A549 (cell line): Measurements from ENCODE around the gene CIRBP. TPM values are rescaled to one million over a fixed set of nuclear protein-coding genes. Genes with fewer than 3 reads are reported as not detected.

Source experiments
- ATAC-seq, 2 experiments: fragments of 200-7000 bp in 1 of 2; fragments of >200 bp in 1 of 2; cut with Nextera tagmentation in 1 of 2; cut with Tn5 transposase in 1 of 2; 3 replicates each; pipeline versions ENCODE4 v1.8.0 to v1.9.1; 2018 to 2020; ENCODE audit warnings: mild to moderate bottlenecking in 1 of 2, moderate library complexity in 1 of 2
- CTCF ChIA-PET: fragments of 300-600 bp; sonication (Branson Sonifier 250); formaldehyde crosslinking; extraction: SDS; loops from one replicate; lab custom pipeline; 2021; ENCODE audit warnings: antibody characterized with exemption, inconsistent platforms; lab: Yijun Ruan, JAX
- POLR2A ChIA-PET: fragments of 350-600 bp; formaldehyde crosslinking; extraction: SDS; loops from one replicate; lab custom pipeline; 2021; ENCODE audit warnings: antibody characterized with exemption, inconsistent platforms; lab: Yijun Ruan, JAX
- DNase-seq, 2 experiments: peaks; one replicate each; pipeline versions ENCODE4 v3.0.0 to v3.0.0-alpha.2; 2011 to 2016; ENCODE audit warnings: low read depth in 1 of 2, low spot score in 1 of 2
- FAIRE-seq: peaks from 2 replicates; lab custom pipeline; 2011; peaks lifted over from hg19 to GRCh38; lab: Jason Lieb, UNC
- H3K27ac ChIP-seq, 2 experiments: fragments of >200 bp; sonication (Bioruptor Twin); formaldehyde crosslinking; 3 replicates each; pipeline ENCODE4 v1.5.1; 2016 to 2017
- H3K4me1 ChIP-seq: fragments of >200 bp; sonication (Bioruptor Twin); formaldehyde crosslinking; 3 replicates; pipeline ENCODE4 v1.6.1; 2016
- H3K4me2 ChIP-seq: fragments of >200 bp; sonication (Bioruptor Twin); formaldehyde crosslinking; 3 replicates; pipeline ENCODE4 v1.6.1; 2016
- H3K4me3 ChIP-seq: fragments of >200 bp; sonication (Bioruptor Twin); formaldehyde crosslinking; 3 replicates; pipeline ENCODE4 v1.5.1; 2016
- H3K9me3 ChIP-seq: fragments of >200 bp; sonication (Bioruptor Twin); formaldehyde crosslinking; 3 replicates; pipeline ENCODE4 v1.6.1; 2016
- ATOH8 ChIP-seq: fragments of 250-450 bp; sonication (Bioruptor Pico); IDR thresholded peaks from 2 replicates; pipeline ENCODE4 v1.5.0; 2020; ENCODE audit warnings: low read depth, mild to moderate bottlenecking, moderate library complexity
- CHD4 ChIP-seq: fragments of 200-600 bp; sonication (generic); IDR thresholded peaks from 2 replicates; pipeline ENCODE4 v1.6.1; 2016; ENCODE audit warnings: antibody characterized with exemption, mild to moderate bottlenecking, borderline replicate concordance
- CTCF ChIP-seq: fragments of >200 bp; sonication (Bioruptor Twin); formaldehyde crosslinking; IDR thresholded peaks from 3 replicates; pipeline ENCODE4 v1.5.1; 2016
- EHF ChIP-seq: fragments of 250-450 bp; sonication (Bioruptor Pico); IDR thresholded peaks from 2 replicates; pipeline ENCODE4 v1.5.0; 2020; ENCODE audit warnings: mild to moderate bottlenecking
- EP300 ChIP-seq, 2 experiments: fragments of >200 bp; sonication (Bioruptor Twin); formaldehyde crosslinking; IDR thresholded peaks; 2 replicates in 1 of 2; 3 replicates in 1 of 2; pipeline ENCODE4 v1.6.1; 2016 to 2017
- ESRRA ChIP-seq: fragments of 150-350 bp; IDR thresholded peaks from 2 replicates; pipeline ENCODE4 v1.6.1; 2014; ENCODE audit warnings: mild to moderate bottlenecking, low read length, borderline replicate concordance
- FOSB ChIP-seq: fragments of 250-450 bp; sonication (Bioruptor Pico); IDR thresholded peaks from 2 replicates; pipeline ENCODE4 v1.5.0; 2020; ENCODE audit warnings: mild to moderate bottlenecking, moderate library complexity
- FOSL2 ChIP-seq, 2 experiments: fragments of 450-650 bp in 1 of 2; fragments of >200 bp in 1 of 2; sonication (Bioruptor Twin) in 1 of 2; formaldehyde crosslinking; IDR thresholded peaks; 2 replicates each; pipeline versions ENCODE4 v1.5.0 to v1.6.1; 2016 to 2020; ENCODE audit warnings: mild to moderate bottlenecking in 1 of 2, moderate library complexity in 1 of 2
- FOXS1 ChIP-seq: fragments of 250-450 bp; sonication (Bioruptor Pico); IDR thresholded peaks from 2 replicates; pipeline ENCODE4 v1.5.0; 2020; ENCODE audit warnings: mild to moderate bottlenecking, moderate library complexity
- GATA3 ChIP-seq: IDR thresholded peaks from 2 replicates; pipeline ENCODE4 v1.6.1; 2012; ENCODE audit warnings: borderline replicate concordance
- HOXA7 ChIP-seq: fragments of 250-450 bp; sonication (Bioruptor Pico); IDR thresholded peaks from 2 replicates; pipeline ENCODE4 v1.5.0; 2020; ENCODE audit warnings: mild to moderate bottlenecking, moderate library complexity
- HOXB13 ChIP-seq: fragments of 250-450 bp; sonication (Bioruptor Pico); IDR thresholded peaks from 2 replicates; pipeline ENCODE4 v1.5.0; 2020; ENCODE audit warnings: low read depth, mild to moderate bottlenecking, moderate library complexity
- HOXB5 ChIP-seq: fragments of 250-450 bp; sonication (Bioruptor Pico); IDR thresholded peaks from 2 replicates; pipeline ENCODE4 v1.5.0; 2020; ENCODE audit warnings: mild to moderate bottlenecking, moderate library complexity
- JUN ChIP-seq, 2 experiments: fragments of >200 bp; sonication (Bioruptor Twin); formaldehyde crosslinking; IDR thresholded peaks; 2 replicates in 1 of 2; 3 replicates in 1 of 2; pipeline ENCODE4 v1.6.1; 2016 to 2017
- PBX3 ChIP-seq: IDR thresholded peaks from 2 replicates; pipeline ENCODE4 v1.6.1; 2012
- POLR2AphosphoS2 ChIP-seq: conservative IDR thresholded peaks from 2 replicates; pipeline ENCODE4 v1.6.1; 2012; ENCODE audit warnings: low read length, improper control_type of control experiment, inconsistent platforms
- RARB ChIP-seq: fragments of 250-450 bp; sonication (Bioruptor Pico); IDR thresholded peaks from 2 replicates; pipeline ENCODE4 v1.8.0; 2021; ENCODE audit warnings: mild to moderate bottlenecking, moderate library complexity
- TFCP2L1 ChIP-seq: fragments of 250-450 bp; sonication (Bioruptor Pico); IDR thresholded peaks from 2 replicates; pipeline ENCODE4 v1.5.0; 2021; ENCODE audit warnings: mild to moderate bottlenecking
- TP53 ChIP-seq: fragments of 250-450 bp; sonication (Bioruptor Pico); IDR thresholded peaks from 2 replicates; pipeline ENCODE4 v1.5.0; 2021; ENCODE audit warnings: mild to moderate bottlenecking, moderate library complexity
- USF2 ChIP-seq: fragments of 450-650 bp; IDR thresholded peaks from 2 replicates; pipeline ENCODE4 v1.6.1; 2014; ENCODE audit warnings: antibody characterized with exemption
- ZFP36 ChIP-seq: fragments of 450-650 bp; IDR thresholded peaks from 2 replicates; pipeline ENCODE4 v1.6.1; 2014; ENCODE audit warnings: borderline replicate concordance; ENCODE audit not compliant: partially characterized antibody
- ZSCAN20 ChIP-seq: fragments of 250-450 bp; sonication (Bioruptor Pico); IDR thresholded peaks from 2 replicates; pipeline ENCODE4 v1.8.0; 2022; ENCODE audit warnings: mild to moderate bottlenecking, moderate library complexity
- WGBS: methylation state at CpG from one replicate; pipeline ENCODE4 v1.1.6; 2017; ENCODE audit errors: missing lambda C conversion rate; 5-methylcytosine and 5-hydroxymethylcytosine counted together
- polyA plus RNA-seq, 4 experiments: library from polyadenylated mRNA; depleted of rRNA in 3 of 4; stranded (reverse); fragments of >200 nt; fragmentation: RNase III in 1 of 4; extraction: RNeasy Plus Mini Kit Qiagen cat#74134 plus additional on column Dnase treatment in 1 of 4; gene quantifications; 2 replicates in 3 of 4; 3 replicates in 1 of 4; pipeline ENCODE4 v1.2.3, GENCODE V29; 2011 to 2017

Gene CIRBP
- polyA plus RNA-seq, 2 of the 4 experiments (the other 2 are of a cell fraction) = 151 to 178 TPM

GRCh38 chr19:1259206-1259875 lies 9.8 kb upstream of the CIRBP start:
- TF ChIP-seq JUN (IDR thresholded peaks at IDR 0.05) (peak; percentile 83 to 89), HOXA7 (CRISPR knock-in tag) (peak; percentile 98), EHF (CRISPR knock-in tag) (peak; percentile 90), HOXB13 (CRISPR knock-in tag) (peak; percentile 46; the same call in 1 of the 2 replicates), TP53 (CRISPR knock-in tag) (peak; percentile 96), EP300 (IDR thresholded peaks at IDR 0.05) (0 out of 5 replicates have a peak, but pooled peaks of 1 of the 2 experiments have one; percentile 31), ZSCAN20 (CRISPR knock-in tag) (0 out of 2 replicates have a peak, but pooled peaks have one; percentile 4), FOXS1 (0 out of 2 replicates have a peak, but pooled peaks have one; percentile 25), HOXB5 (CRISPR knock-in tag) (peak; percentile 68), FOSL2 (IDR thresholded peaks at IDR 0.05) (no peak), FOSL2 (CRISPR knock-in tag; IDR thresholded peaks at IDR 0.05) (0 out of 2 replicates have a peak, but pooled peaks have one; percentile 31), RARB (CRISPR knock-in tag) (peak; percentile 82; the same call in 1 of the 2 replicates), ESRRA (no peak), FOSB (CRISPR knock-in tag) (peak; percentile 98), ZFP36 (no peak), CHD4 (no peak), TFCP2L1 (CRISPR knock-in tag) (peak; percentile 97), POLR2AphosphoS2 (peak; percentile 99), CTCF (no peak), PBX3 (peak; percentile 77), ATOH8 (CRISPR knock-in tag) (0 out of 2 replicates have a peak, but pooled peaks have one; percentile 5), GATA3 (peak; percentile 47; the same call in 1 of the 2 replicates), USF2 (no peak)
- Histone ChIP-seq H3K4me2 (peak overlapping the region; percentile 100), H3K4me1 (peaks cover 76% of the 10 kb centered on the region), H3K4me3 (peak overlapping the region; percentile 29), H3K9me3 (no peaks in the 10 kb centered on the region), H3K27ac (peak overlapping the region; percentile 98 to 99)
- WGBS = 8% methylated on average over 3 of the region's 17 CpGs
- no peak for FAIRE-seq
- peak; percentile 25 to 91 for DNase-seq
- POLR2A ChIA-PET = interaction anchor here (1.6 kb wide), 1 partner anchor 10 kb away, joined by 25 read pairs; the partner anchor contains the start of gene CIRBP
- peak; percentile 44 to 45 for ATAC-seq
- CTCF ChIA-PET = interaction anchor here (8.4 to 18.7 kb wide), 2 partner anchors 8 to 16 kb away, joined by 107 to 500 read pairs; partner anchors contain the start of genes ATP5F1D and CIRBP
